IMR-90 (cell line): ENCODE data around the gene RAPGEF1. TPM values are rescaled to one million over a fixed set of nuclear protein-coding genes. Genes with fewer than 3 reads are reported as not detected.

Experiments used
- ATAC-seq: fragments of 200-7000 bp; cut with Tn5 transposase; 2 replicates; pipeline ENCODE4 v1.9.1; 2020; ENCODE audit warnings: low read depth, mild to moderate bottlenecking, moderate library complexity
- BruUV-seq: library from RNA; stranded (reverse); fragments of 400-500 nt; replicated peaks from 2 replicates; lab custom pipeline; 2021; lab: Mats Ljungman, UMichigan
- CTCF ChIA-PET: fragments of 300-600 bp; formaldehyde crosslinking; extraction: SDS; loops from one replicate; lab custom pipeline; 2021; ENCODE audit warnings: antibody characterized with exemption; lab: Yijun Ruan, JAX
- POLR2A ChIA-PET: fragments of 300-600 bp; sonication (Branson Sonifier 250); formaldehyde crosslinking; loops from one replicate; lab custom pipeline; 2022; ENCODE audit warnings: antibody characterized with exemption; ENCODE audit not compliant: unreplicated experiment; lab: Charles Lee
- DNase-seq: peaks from one replicate; pipeline ENCODE4 v3.0.0; 2013
- H2AFZ ChIP-seq: replicated peaks from 2 replicates; pipeline ENCODE3; 2013; ENCODE audit warnings: low read length, mild to moderate bottlenecking; ENCODE audit not compliant: poor library complexity
- H2AK5ac ChIP-seq: 2 replicates; pipeline ENCODE4 v1.6.1; 2013; ENCODE audit warnings: low read depth, low read length, inconsistent platforms
- H2AK9ac ChIP-seq: replicated peaks from 2 replicates; pipeline ENCODE3; 2013; ENCODE audit warnings: mild to moderate bottlenecking, low read depth, low read length, moderate library complexity; ENCODE audit not compliant: poor library complexity
- H2BK120ac ChIP-seq: 2 replicates; pipeline ENCODE4 v1.6.1; 2013; ENCODE audit warnings: low read depth, low read length, inconsistent platforms
- H2BK15ac ChIP-seq: 3 replicates; pipeline ENCODE4 v1.6.1; 2013; ENCODE audit warnings: low read depth, low read length, inconsistent platforms
- H2BK20ac ChIP-seq: 2 replicates; pipeline ENCODE4 v1.6.1; 2013; ENCODE audit warnings: low read depth, mild to moderate bottlenecking, inconsistent platforms, low read length, moderate library complexity
- H2BK5ac ChIP-seq: 2 replicates; pipeline ENCODE4 v1.6.1; 2013; ENCODE audit warnings: mild to moderate bottlenecking, low read depth, low read length, inconsistent platforms; ENCODE audit not compliant: poor library complexity, severe bottlenecking
- H3K14ac ChIP-seq: replicated peaks from 2 replicates; pipeline ENCODE4 v1.6.1; 2013; ENCODE audit warnings: low read depth, low read length, inconsistent platforms
- H3K18ac ChIP-seq: 2 replicates; pipeline ENCODE4 v1.6.1; 2013; ENCODE audit warnings: low read depth, low read length, control low read depth
- H3K23ac ChIP-seq: 2 replicates; pipeline ENCODE4 v1.6.1; 2013; ENCODE audit warnings: low read depth, low read length, inconsistent platforms
- H3K27ac ChIP-seq: 2 replicates; pipeline ENCODE4 v1.5.1; 2013; ENCODE audit warnings: mild to moderate bottlenecking, control low read depth, low read length; ENCODE audit not compliant: insufficient read depth
- H3K27me3 ChIP-seq: 2 replicates; pipeline ENCODE4 v1.6.1; 2013; ENCODE audit warnings: low read length; ENCODE audit not compliant: control insufficient read depth, insufficient read depth
- H3K36me3 ChIP-seq: 2 replicates; pipeline ENCODE4 v1.6.1; 2013; ENCODE audit warnings: low read length, mixed read lengths; ENCODE audit not compliant: control insufficient read depth, insufficient read depth
- H3K4ac ChIP-seq: 2 replicates; pipeline ENCODE4 v1.6.1; 2013; ENCODE audit warnings: low read depth, low read length, inconsistent platforms
- H3K4me1 ChIP-seq: 2 replicates; pipeline ENCODE4 v1.6.1; 2013; ENCODE audit warnings: low read length, mixed read lengths; ENCODE audit not compliant: control insufficient read depth, insufficient read depth
- H3K4me2 ChIP-seq: 2 replicates; pipeline ENCODE4 v1.6.1; 2013; ENCODE audit warnings: low read depth, mild to moderate bottlenecking, control low read depth, low read length, moderate library complexity
- H3K4me3 ChIP-seq: 2 replicates; pipeline ENCODE4 v1.5.1; 2013; ENCODE audit warnings: low read depth, mild to moderate bottlenecking, control low read depth, low read length, moderate library complexity; ENCODE audit not compliant: insufficient read depth
- H3K56ac ChIP-seq: 2 replicates; pipeline ENCODE4 v1.6.1; 2013; ENCODE audit warnings: low read length, inconsistent platforms; ENCODE audit not compliant: insufficient read depth; ENCODE audit errors: extremely low read depth
- H3K79me1 ChIP-seq, 2 experiments: 2 replicates each; pipeline ENCODE4 v1.6.1; 2013; ENCODE audit warnings: low read length in 2 of 2, inconsistent platforms in 1 of 2, low read depth in 1 of 2
- H3K9ac ChIP-seq: 2 replicates; pipeline ENCODE4 v1.6.1; 2013; ENCODE audit warnings: low read depth, low read length, control low read depth
- H3K9me1 ChIP-seq: 2 replicates; pipeline ENCODE4 v1.6.1; 2013; ENCODE audit warnings: low read length, inconsistent platforms; ENCODE audit not compliant: insufficient read depth
- H3K9me3 ChIP-seq: 2 replicates; pipeline ENCODE4 v1.6.1; 2013; ENCODE audit warnings: low read length; ENCODE audit not compliant: control insufficient read depth, insufficient read depth
- H4K20me1 ChIP-seq: 2 replicates; pipeline ENCODE4 v1.6.1; 2013; ENCODE audit warnings: low read length, inconsistent platforms; ENCODE audit not compliant: insufficient read depth
- H4K5ac ChIP-seq: 2 replicates; pipeline ENCODE4 v1.6.1; 2013; ENCODE audit warnings: mild to moderate bottlenecking, low read depth, low read length, control low read depth
- H4K8ac ChIP-seq, 2 experiments: 2 replicates each; pipeline ENCODE4 v1.6.1; 2013; ENCODE audit warnings: low read depth in 2 of 2, low read length in 2 of 2, control low read depth in 1 of 2, inconsistent platforms in 1 of 2
- H4K91ac ChIP-seq: 2 replicates; pipeline ENCODE4 v1.6.1; 2013; ENCODE audit warnings: low read depth, low read length, inconsistent platforms; ENCODE audit not compliant: insufficient read depth
- BHLHE40 ChIP-seq: fragments of 150-350 bp; IDR thresholded peaks from 2 replicates; pipeline ENCODE4 v1.6.1; 2016; ENCODE audit warnings: mild to moderate bottlenecking, low read depth, low read length
- CEBPB ChIP-seq: IDR thresholded peaks from 2 replicates; pipeline ENCODE4 v1.6.1; 2012; ENCODE audit warnings: low read depth, low read length, improper control_type of control experiment
- CHD1 ChIP-seq: IDR thresholded peaks from 2 replicates; pipeline ENCODE4 v1.6.1; 2012; ENCODE audit warnings: low read depth, low read length, improper control_type of control experiment
- FOS ChIP-seq: fragments of 150-350 bp; IDR thresholded peaks from 2 replicates; pipeline ENCODE4 v1.6.1; 2016; ENCODE audit warnings: low read depth, low read length
- MAFK ChIP-seq: IDR thresholded peaks from 2 replicates; pipeline ENCODE4 v1.6.1; 2012; ENCODE audit warnings: low read depth, low read length, improper control_type of control experiment
- MAZ ChIP-seq: IDR thresholded peaks from 2 replicates; pipeline ENCODE4 v1.6.1; 2012; ENCODE audit warnings: low read depth, mild to moderate bottlenecking, low read length, improper control_type of control experiment, moderate library complexity, borderline replicate concordance
- MXI1 ChIP-seq: IDR thresholded peaks from 2 replicates; pipeline ENCODE4 v1.6.1; 2012; ENCODE audit warnings: low read depth, mild to moderate bottlenecking, low read length, moderate library complexity, borderline replicate concordance
- NFE2L2 ChIP-seq: fragments of 150-350 bp; IDR thresholded peaks from 2 replicates; pipeline ENCODE4 v1.6.1; 2016; ENCODE audit warnings: low read depth, mild to moderate bottlenecking, low read length
- POLR2A ChIP-seq: IDR thresholded peaks from 2 replicates; pipeline ENCODE4 v1.6.1; 2012; ENCODE audit warnings: mild to moderate bottlenecking, low read depth, low read length
- RAD21 ChIP-seq: IDR thresholded peaks from 2 replicates; pipeline ENCODE4 v1.6.1; 2012; ENCODE audit warnings: low read length, improper control_type of control experiment
- RCOR1 ChIP-seq: IDR thresholded peaks from 2 replicates; pipeline ENCODE4 v1.6.1; 2012; ENCODE audit warnings: mild to moderate bottlenecking, low read length, improper control_type of control experiment; ENCODE audit not compliant: insufficient replicate concordance
- RFX5 ChIP-seq: IDR thresholded peaks from 2 replicates; pipeline ENCODE4 v1.8.0; 2012; ENCODE audit warnings: low read depth, mild to moderate bottlenecking, low read length, moderate library complexity
- SMC3 ChIP-seq: fragments of 150-350 bp; IDR thresholded peaks from 2 replicates; pipeline ENCODE4 v1.6.1; 2016; ENCODE audit warnings: low read depth, mild to moderate bottlenecking, antibody characterized with exemption, low read length, moderate library complexity
- WGBS, 2 experiments: methylation state at CpG; one replicate each; pipeline versions ENCODE4 v1.1.5 to v1.1.7; 2013; ENCODE audit warnings: missing lambda C conversion rate in 2 of 2; ENCODE audit not compliant: insufficient read length in 1 of 2; ENCODE audit errors: extremely low coverage in 2 of 2; 5-methylcytosine and 5-hydroxymethylcytosine counted together
- dilution Hi-C: fragments of 300-500 bp; cut with HindIII; formaldehyde crosslinking; loops from one replicate; pipeline ENCODE4 v1.14.3; 2018; ENCODE audit warnings: low sequenced_read_pairs; ENCODE audit not compliant: unreplicated experiment
- in situ Hi-C: fragments of 300-500 bp; cut with MboI; formaldehyde crosslinking; loops from 3 replicates; pipeline ENCODE4 v1.14.3; 2019; ENCODE audit warnings: low sequenced_read_pairs, inconsistent platforms, mixed read lengths
- intact Hi-C: fragments of 100-400 bp; cut with micrococcal nuclease; formaldehyde crosslinking; loops from 2 replicates; pipeline ENCODE4 v1.10.0; 2022
- polyA plus RNA-seq, 3 experiments: library from polyadenylated mRNA; depleted of rRNA; stranded (reverse); fragments of >200 nt; gene quantifications; 2 replicates each; pipeline ENCODE4 v1.2.3, GENCODE V29; 2012; ENCODE audit warnings: low replicate concordance in 1 of 3
- total RNA-seq: library from RNA; depleted of rRNA; stranded (reverse); fragments of >200 nt; gene quantifications from 2 replicates; pipeline ENCODE4 v1.2.3, GENCODE V29; 2012
- TF ChIP-seq, protein P1 (sequence below): fragments of 150-350 bp; IDR thresholded peaks from 2 replicates; pipeline ENCODE4 v1.6.1; 2017; ENCODE audit warnings: mild to moderate bottlenecking, antibody characterized with exemption, low read length, low read depth
- TF ChIP-seq, protein P2 (sequence below): conservative IDR thresholded peaks from 2 replicates; pipeline ENCODE4 v1.5.1; 2012; ENCODE audit warnings: mild to moderate bottlenecking, low read depth, low read length, improper control_type of control experiment

RAPGEF1 gene
- total and polyA plus RNA-seq, 2 of the 4 experiments (the other 2 are of a cell fraction): 13.1 to 22.3 TPM

DNA sequence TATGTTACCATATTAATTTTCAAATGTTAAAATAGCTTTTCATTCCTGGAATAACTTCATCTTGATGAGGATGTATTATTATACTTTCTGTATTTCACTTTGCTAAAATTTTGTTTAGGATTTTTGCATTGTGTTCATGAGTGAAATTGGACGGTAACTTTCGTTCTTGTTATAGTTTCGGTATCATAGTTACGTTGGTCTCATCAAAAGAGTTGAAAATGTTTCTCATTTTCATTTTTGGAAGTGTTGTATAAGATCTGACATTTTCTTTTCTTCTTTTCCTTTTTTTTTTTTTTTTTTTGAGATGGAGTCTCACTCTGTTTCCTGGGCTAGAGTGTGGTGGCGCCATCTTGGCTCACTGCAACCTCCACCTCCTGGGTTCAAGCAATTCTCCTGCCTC, 174.5 kb downstream of the RAPGEF1 start:
- CTCF ChIA-PET: interaction anchor here (0.6 kb wide), 1 partner anchor 84 kb away, joined by 3 read pairs; no protein-coding TSS in a partner anchor

More for the DNA sequence above, 174.5 kb downstream of the RAPGEF1 start:
- no peaks in the 10 kb centered on the region for H3K79me1 ChIP-seq
- no CpG with 5 or more reads among the region's 5 CpGs for WGBS, 2 experiments
- BruUV-seq: no TSS peak
- H3K27me3 ChIP-seq: no peaks in the 10 kb centered on the region
- no peak overlapping the region for H2AK5ac ChIP-seq
- no peak overlapping the region for H4K8ac ChIP-seq
- H3K4me3 ChIP-seq: no peak overlapping the region
- 0 out of 2 replicates have a peak, but pooled peaks cover 2% of the 10 kb centered on the region for H3K36me3 ChIP-seq
- no peak overlapping the region for H2BK15ac ChIP-seq
- intact Hi-C loops (no loop called here), dilution Hi-C loops (no loop called here), in situ Hi-C loops (no loop called here)
- H3K9me3 ChIP-seq: peaks cover 3% of the 10 kb centered on the region
- no peak overlapping the region for H2AK9ac ChIP-seq
- no peak overlapping the region for H3K23ac ChIP-seq
- no peaks in the 10 kb centered on the region for H4K20me1 ChIP-seq
- H3K4me2 ChIP-seq: no peak overlapping the region
- H4K91ac ChIP-seq: no peak overlapping the region
- H3K4me1 ChIP-seq: no peaks in the 10 kb centered on the region
- H3K18ac ChIP-seq: no peak overlapping the region
- H2BK5ac ChIP-seq: no peak overlapping the region
- ATAC-seq (no peak), DNase-seq (no peak)
- TF ChIP-seq POLR2A: no peak
- no peak for TF ChIP-seq BHLHE40
- TF ChIP-seq RCOR1: no peak
- no peak for TF ChIP-seq NFE2L2
- TF ChIP-seq RFX5: no peak
- no peak for TF ChIP-seq FOS
- TF ChIP-seq, protein P1, sequence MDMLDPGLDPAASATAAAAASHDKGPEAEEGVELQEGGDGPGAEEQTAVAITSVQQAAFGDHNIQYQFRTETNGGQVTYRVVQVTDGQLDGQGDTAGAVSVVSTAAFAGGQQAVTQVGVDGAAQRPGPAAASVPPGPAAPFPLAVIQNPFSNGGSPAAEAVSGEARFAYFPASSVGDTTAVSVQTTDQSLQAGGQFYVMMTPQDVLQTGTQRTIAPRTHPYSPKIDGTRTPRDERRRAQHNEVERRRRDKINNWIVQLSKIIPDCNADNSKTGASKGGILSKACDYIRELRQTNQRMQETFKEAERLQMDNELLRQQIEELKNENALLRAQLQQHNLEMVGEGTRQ: no peak
- TF ChIP-seq SMC3: no peak
- no peak for TF ChIP-seq MAFK
- TF ChIP-seq MXI1: no peak
- TF ChIP-seq, protein P2, sequence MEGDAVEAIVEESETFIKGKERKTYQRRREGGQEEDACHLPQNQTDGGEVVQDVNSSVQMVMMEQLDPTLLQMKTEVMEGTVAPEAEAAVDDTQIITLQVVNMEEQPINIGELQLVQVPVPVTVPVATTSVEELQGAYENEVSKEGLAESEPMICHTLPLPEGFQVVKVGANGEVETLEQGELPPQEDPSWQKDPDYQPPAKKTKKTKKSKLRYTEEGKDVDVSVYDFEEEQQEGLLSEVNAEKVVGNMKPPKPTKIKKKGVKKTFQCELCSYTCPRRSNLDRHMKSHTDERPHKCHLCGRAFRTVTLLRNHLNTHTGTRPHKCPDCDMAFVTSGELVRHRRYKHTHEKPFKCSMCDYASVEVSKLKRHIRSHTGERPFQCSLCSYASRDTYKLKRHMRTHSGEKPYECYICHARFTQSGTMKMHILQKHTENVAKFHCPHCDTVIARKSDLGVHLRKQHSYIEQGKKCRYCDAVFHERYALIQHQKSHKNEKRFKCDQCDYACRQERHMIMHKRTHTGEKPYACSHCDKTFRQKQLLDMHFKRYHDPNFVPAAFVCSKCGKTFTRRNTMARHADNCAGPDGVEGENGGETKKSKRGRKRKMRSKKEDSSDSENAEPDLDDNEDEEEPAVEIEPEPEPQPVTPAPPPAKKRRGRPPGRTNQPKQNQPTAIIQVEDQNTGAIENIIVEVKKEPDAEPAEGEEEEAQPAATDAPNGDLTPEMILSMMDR: no peak
- no peak for TF ChIP-seq CEBPB
- no peak for TF ChIP-seq RAD21
- no peak for TF ChIP-seq CHD1
- no peak for TF ChIP-seq MAZ
- no peak overlapping the region for H4K5ac ChIP-seq
- H2AFZ ChIP-seq: no peak overlapping the region
- H3K4ac ChIP-seq: no peak overlapping the region
- no peak overlapping the region for H3K56ac ChIP-seq
- H2BK20ac ChIP-seq: no peak overlapping the region
- H3K9ac ChIP-seq: no peak overlapping the region
- H2BK120ac ChIP-seq: no peak overlapping the region
- no peak overlapping the region for H3K14ac ChIP-seq
- H3K27ac ChIP-seq: no peak overlapping the region
- POLR2A ChIA-PET: no interaction called here
- no peaks in the 10 kb centered on the region for H3K9me1 ChIP-seq
